Loucy (cell line): ENCODE results near the gene CDH15.

Experiments
- H2AFZ ChIP-seq: fragments of 200-600 bp; sonication (generic); 2 replicates; pipeline ENCODE4 v1.6.0; 2016; ENCODE audit warnings: antibody characterized with exemption, mild to moderate bottlenecking, low read length, moderate library complexity
- H3F3A ChIP-seq: fragments of 200-600 bp; 2 replicates; pipeline ENCODE4 v1.6.0; 2016; ENCODE audit warnings: antibody characterized with exemption, low read depth, mild to moderate bottlenecking
- H3K27me3 ChIP-seq: fragments of 200-600 bp; sonication (generic); 2 replicates; pipeline ENCODE4 v1.6.1; 2014; ENCODE audit warnings: low read length, mild to moderate bottlenecking; ENCODE audit not compliant: insufficient read depth, poor library complexity, severe bottlenecking
- H3K36me3 ChIP-seq: fragments of 200-600 bp; sonication (generic); 2 replicates; pipeline ENCODE4 v1.6.1; 2016; ENCODE audit warnings: low read length; ENCODE audit not compliant: insufficient read depth
- H3K4me1 ChIP-seq: fragments of 200-600 bp; sonication (generic); 2 replicates; pipeline ENCODE4 v1.5.1; 2014; ENCODE audit warnings: low read length, mild to moderate bottlenecking; ENCODE audit not compliant: insufficient read depth, poor library complexity, severe bottlenecking
- H3K4me2 ChIP-seq: fragments of 200-600 bp; sonication (generic); 2 replicates; pipeline ENCODE4 v1.6.0; 2014; ENCODE audit warnings: antibody characterized with exemption, low read length, low read depth, mild to moderate bottlenecking; ENCODE audit not compliant: poor library complexity, severe bottlenecking
- H3K4me3 ChIP-seq: fragments of 200-600 bp; sonication (generic); 2 replicates; pipeline ENCODE4 v1.5.1; 2014; ENCODE audit warnings: low read length, mild to moderate bottlenecking, mixed read lengths; ENCODE audit not compliant: poor library complexity, severe bottlenecking
- H3K79me2 ChIP-seq: fragments of 200-600 bp; sonication (generic); 2 replicates; pipeline ENCODE4 v1.6.1; 2014; ENCODE audit warnings: low read length; ENCODE audit not compliant: insufficient read depth
- H3K9ac ChIP-seq: fragments of 200-600 bp; sonication (generic); 2 replicates; pipeline ENCODE4 v1.6.0; 2014; ENCODE audit warnings: mild to moderate bottlenecking, low read depth, low read length, moderate library complexity; ENCODE audit not compliant: poor library complexity, severe bottlenecking
- H3K9me2 ChIP-seq: fragments of 200-600 bp; sonication (generic); replicated peaks from 2 replicates; pipeline ENCODE4 v1.6.1; 2016; ENCODE audit warnings: low read depth, low read length, mixed read lengths
- H3K9me3 ChIP-seq: fragments of 200-600 bp; sonication (generic); 2 replicates; pipeline ENCODE4 v1.6.1; 2014; ENCODE audit warnings: mild to moderate bottlenecking, antibody characterized with exemption, low read length, low read depth; ENCODE audit not compliant: insufficient read depth
- H4K20me1 ChIP-seq: fragments of 200-600 bp; sonication (generic); 2 replicates; pipeline ENCODE4 v1.6.0; 2014; ENCODE audit warnings: antibody characterized with exemption, low read length, mild to moderate bottlenecking; ENCODE audit not compliant: insufficient read depth, poor library complexity, severe bottlenecking
- EZH2phosphoT487 ChIP-seq: fragments of 200-600 bp; IDR thresholded peaks from 2 replicates; pipeline ENCODE4 v1.6.1; 2018; ENCODE audit warnings: antibody characterized with exemption, mild to moderate bottlenecking, moderate library complexity, borderline replicate concordance
- TF ChIP-seq, protein P1 (sequence below): fragments of 200-600 bp; sonication (generic); conservative IDR thresholded peaks from 2 replicates; pipeline ENCODE4 v1.5.1; 2014; ENCODE audit warnings: mild to moderate bottlenecking, antibody characterized with exemption, low read length

Gene CDH15

DNA sequence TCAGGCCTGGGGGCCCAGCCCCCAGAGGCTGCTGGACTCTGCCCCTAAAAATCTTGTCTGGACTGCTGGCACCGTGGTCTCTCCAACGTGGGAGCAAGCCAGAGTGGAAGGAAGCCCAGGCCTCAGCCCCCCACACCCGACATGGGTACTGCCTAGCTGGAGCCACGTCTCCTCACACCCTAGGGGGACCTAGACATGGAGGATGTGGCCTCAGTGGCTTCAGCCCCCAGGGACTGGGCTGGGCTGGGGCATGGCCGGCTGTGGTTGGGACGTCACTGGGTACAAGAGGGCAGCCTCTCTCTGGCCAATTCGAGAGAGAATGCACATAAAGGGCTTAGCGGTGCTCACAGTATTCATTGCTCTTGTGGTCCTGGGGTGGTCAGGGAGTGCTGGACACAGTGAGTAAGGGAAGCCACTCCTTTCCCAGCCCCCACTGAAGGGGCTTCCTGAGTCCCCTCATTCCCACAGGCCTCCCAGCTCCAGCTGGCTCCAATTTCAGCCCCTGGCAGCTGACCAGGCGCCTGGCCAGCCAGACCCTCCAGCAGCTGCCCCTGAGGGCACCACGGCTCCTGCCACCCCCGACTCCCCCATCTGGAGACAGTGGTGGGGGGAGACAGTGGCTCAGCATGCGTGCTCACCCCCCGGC, 1.1 kb downstream of the CDH15 start:
- H3K9ac ChIP-seq, result no peak overlapping the region
- H3K4me2 ChIP-seq, result no peak overlapping the region
- peaks cover 7% of the 10 kb centered on the region for H3K4me1 ChIP-seq

DNA sequence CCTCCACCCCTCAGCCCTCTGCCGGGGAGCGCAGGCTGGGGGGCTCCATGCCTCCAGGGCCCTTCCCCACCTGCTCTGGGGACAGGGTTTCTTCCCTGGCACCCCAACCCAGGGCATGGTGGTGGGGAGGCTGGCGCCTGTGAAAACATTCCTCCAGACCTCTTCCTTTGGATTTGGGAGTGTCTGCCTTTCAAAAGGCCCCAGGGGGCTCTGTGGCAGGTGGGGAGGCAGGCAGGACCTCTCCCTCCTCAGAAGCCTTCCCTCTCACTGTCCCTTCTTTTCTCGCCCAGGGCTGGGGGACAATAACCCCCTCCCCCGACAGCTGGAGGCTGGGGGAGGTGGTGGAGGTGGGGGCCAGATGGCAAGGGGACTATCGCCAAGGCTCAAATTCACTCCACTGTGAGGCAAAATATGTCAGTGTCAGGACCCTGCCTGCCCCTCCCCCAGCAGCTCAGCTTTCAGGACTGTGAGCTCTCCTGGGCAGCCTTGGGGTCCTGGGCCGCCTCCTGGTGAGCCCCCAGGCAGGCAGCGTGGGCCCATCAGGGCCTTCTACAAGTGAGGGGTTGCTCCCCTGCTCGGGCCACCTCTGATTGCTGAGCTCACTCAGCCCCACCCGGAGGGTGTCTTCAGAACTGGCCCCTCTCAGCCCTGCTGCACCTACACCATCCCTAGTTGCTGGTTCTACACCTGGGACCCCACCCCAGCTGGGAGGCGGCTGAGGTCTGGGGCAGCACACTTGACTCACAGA, 1.8 kb downstream of the CDH15 start:
- Histone ChIP-seq H3K9me3 (no peaks in the 10 kb centered on the region), H2AFZ (no peak overlapping the region), H4K20me1 (no peaks in the 10 kb centered on the region), H3K27me3 (no peaks in the 10 kb centered on the region), H3K79me2 (no peaks in the 10 kb centered on the region), H3K36me3 (no peaks in the 10 kb centered on the region), H3K4me3 (no peak overlapping the region), H3K4me2 (no peak overlapping the region), H3F3A (no peaks in the 10 kb centered on the region), H3K9ac (no peak overlapping the region), H3K9me2 (no peaks in the 10 kb centered on the region), H3K4me1 (peaks cover 7% of the 10 kb centered on the region)
- TF ChIP-seq EZH2phosphoT487, result no peak
- TF ChIP-seq, protein P1, sequence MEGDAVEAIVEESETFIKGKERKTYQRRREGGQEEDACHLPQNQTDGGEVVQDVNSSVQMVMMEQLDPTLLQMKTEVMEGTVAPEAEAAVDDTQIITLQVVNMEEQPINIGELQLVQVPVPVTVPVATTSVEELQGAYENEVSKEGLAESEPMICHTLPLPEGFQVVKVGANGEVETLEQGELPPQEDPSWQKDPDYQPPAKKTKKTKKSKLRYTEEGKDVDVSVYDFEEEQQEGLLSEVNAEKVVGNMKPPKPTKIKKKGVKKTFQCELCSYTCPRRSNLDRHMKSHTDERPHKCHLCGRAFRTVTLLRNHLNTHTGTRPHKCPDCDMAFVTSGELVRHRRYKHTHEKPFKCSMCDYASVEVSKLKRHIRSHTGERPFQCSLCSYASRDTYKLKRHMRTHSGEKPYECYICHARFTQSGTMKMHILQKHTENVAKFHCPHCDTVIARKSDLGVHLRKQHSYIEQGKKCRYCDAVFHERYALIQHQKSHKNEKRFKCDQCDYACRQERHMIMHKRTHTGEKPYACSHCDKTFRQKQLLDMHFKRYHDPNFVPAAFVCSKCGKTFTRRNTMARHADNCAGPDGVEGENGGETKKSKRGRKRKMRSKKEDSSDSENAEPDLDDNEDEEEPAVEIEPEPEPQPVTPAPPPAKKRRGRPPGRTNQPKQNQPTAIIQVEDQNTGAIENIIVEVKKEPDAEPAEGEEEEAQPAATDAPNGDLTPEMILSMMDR, result no peak

More for the DNA sequence above, 1.1 kb downstream of the CDH15 start:
- no peaks in the 10 kb centered on the region for H3K36me3 ChIP-seq
- H3K27me3 ChIP-seq, result no peaks in the 10 kb centered on the region
- no peak overlapping the region for H3K4me3 ChIP-seq
- H3K9me2 ChIP-seq, result no peaks in the 10 kb centered on the region
- H4K20me1 ChIP-seq, result no peaks in the 10 kb centered on the region
- no peaks in the 10 kb centered on the region for H3K79me2 ChIP-seq
- no peak overlapping the region for H2AFZ ChIP-seq
- no peaks in the 10 kb centered on the region for H3K9me3 ChIP-seq
- TF ChIP-seq EZH2phosphoT487, result no peak
- TF ChIP-seq, protein P1, result no peak
- no peaks in the 10 kb centered on the region for H3F3A ChIP-seq

DNA sequence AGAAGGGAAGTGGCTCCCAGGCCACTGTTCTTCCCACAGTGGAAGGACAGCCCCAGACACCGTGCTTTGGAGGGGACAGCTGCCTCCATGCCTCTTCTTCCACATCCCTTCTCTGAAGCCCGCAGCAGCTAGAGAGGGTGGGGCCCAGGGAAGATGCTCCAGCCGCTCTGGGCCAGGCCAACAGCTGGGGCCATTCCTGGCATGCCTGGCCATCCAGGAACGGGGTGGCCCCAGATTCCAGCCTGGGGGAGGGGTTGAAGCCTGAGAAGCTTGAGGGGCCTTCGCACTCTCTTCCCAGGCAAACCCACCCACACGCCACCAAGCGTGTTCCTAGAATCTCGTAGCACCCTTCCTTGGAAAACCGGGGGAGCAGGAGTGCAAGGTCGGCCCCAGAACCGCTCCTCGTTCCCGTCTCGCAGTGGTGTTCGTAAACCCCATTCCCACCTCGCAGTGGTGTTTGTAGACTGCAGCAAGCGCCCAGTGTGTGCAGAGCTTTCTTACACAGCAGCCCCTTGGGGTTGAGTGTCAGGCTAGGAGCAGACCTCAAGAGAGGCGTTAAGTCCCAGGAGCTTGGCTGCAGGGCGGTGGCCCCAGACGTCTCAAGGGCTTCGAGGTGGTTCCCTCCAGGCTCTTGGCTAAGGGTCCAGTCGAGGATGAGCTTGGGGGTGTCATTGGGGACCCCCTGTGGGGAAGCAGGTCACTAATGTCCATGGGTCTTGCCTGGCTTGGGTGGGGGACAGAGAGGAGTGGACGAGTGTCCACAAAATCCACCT, 2.7 kb downstream of the CDH15 start:
- Histone ChIP-seq H4K20me1 (no peaks in the 10 kb centered on the region), H3K9me3 (no peaks in the 10 kb centered on the region), H2AFZ (no peak overlapping the region), H3K4me3 (no peak overlapping the region), H3K36me3 (no peaks in the 10 kb centered on the region), H3K79me2 (no peaks in the 10 kb centered on the region), H3F3A (no peaks in the 10 kb centered on the region), H3K9ac (no peak overlapping the region), H3K4me1 (peaks cover 7% of the 10 kb centered on the region), H3K27me3 (no peaks in the 10 kb centered on the region), H3K4me2 (no peak overlapping the region), H3K9me2 (no peaks in the 10 kb centered on the region)
- TF ChIP-seq EZH2phosphoT487, result no peak
- TF ChIP-seq, protein P1, result no peak
